ENCODE results near the gene DVL2.

GRCh38 chr17:7233701-7234082, 625 bp downstream of the DVL2 start:
- TF ChIP-seq CTCF (IDR thresholded peaks at IDR 0.05; ENCODE audit: insufficient read depth, low read depth, low read length) (no peak), EZH2 (IDR thresholded peaks at IDR 0.05; ENCODE audit: insufficient read depth, low read length) (no peak)

Data from astrocyte (in vitro differentiated cells and primary cell).